ENCODE data around the gene TCERG1L.
A peak's percentile ranks its signal among the peaks of the same experiment; 100 is the strongest.

The TCERG1L gene

DNA sequence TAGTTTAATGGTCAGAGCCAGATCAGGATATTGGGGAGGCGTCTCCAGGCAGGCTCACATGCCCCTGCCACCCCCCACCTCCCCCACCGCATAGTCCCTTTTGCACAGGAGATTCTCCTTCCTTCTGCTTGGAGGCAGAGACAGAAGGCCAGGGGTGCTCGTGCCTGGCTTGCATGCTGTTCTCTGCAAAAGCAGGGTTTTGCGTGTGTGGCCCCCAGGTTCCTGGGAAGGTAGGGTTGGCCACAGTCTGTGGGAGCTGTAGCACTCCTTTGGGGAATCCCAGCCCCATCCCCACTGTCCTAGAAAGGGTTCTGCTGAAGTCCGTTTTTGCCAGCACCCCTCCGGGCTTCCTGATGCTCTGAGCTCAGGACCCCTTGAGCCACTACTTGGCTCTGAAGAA is 1.9 kb upstream of the TCERG1L start:
- no peaks in the 10 kb centered on the region for H3K79me2 ChIP-seq (ENCODE audit: insufficient read depth, low read depth)
- no peaks in the 10 kb centered on the region for H3K36me3 ChIP-seq (ENCODE audit: insufficient read depth)
- no peaks in the 10 kb centered on the region for H3K4me1 ChIP-seq (ENCODE audit: low read depth, poor library complexity, severe bottlenecking)
- no peak overlapping the region for H3K4me2 ChIP-seq
- H3K27me3 ChIP-seq (ENCODE audit: insufficient read depth, low read depth): no peaks in the 10 kb centered on the region
- H3K27ac ChIP-seq: no peak overlapping the region
- no peaks in the 10 kb centered on the region for H4K20me1 ChIP-seq (ENCODE audit: insufficient read depth)
- H2AFZ ChIP-seq (ENCODE audit: low read depth): peak overlapping the region; percentile 24; the same call in 1 of the 2 replicates
- H3K9ac ChIP-seq: no peak overlapping the region
- H3K4me3 ChIP-seq (IDR thresholded peaks at IDR 0.05; ENCODE audit: insufficient read depth, low read depth, low read length): no peak overlapping the region
- TF ChIP-seq, protein P1, sequence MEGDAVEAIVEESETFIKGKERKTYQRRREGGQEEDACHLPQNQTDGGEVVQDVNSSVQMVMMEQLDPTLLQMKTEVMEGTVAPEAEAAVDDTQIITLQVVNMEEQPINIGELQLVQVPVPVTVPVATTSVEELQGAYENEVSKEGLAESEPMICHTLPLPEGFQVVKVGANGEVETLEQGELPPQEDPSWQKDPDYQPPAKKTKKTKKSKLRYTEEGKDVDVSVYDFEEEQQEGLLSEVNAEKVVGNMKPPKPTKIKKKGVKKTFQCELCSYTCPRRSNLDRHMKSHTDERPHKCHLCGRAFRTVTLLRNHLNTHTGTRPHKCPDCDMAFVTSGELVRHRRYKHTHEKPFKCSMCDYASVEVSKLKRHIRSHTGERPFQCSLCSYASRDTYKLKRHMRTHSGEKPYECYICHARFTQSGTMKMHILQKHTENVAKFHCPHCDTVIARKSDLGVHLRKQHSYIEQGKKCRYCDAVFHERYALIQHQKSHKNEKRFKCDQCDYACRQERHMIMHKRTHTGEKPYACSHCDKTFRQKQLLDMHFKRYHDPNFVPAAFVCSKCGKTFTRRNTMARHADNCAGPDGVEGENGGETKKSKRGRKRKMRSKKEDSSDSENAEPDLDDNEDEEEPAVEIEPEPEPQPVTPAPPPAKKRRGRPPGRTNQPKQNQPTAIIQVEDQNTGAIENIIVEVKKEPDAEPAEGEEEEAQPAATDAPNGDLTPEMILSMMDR (conservative IDR thresholded peaks at IDR 0.05; ENCODE audit: low read depth, low read length): no peak

DNA sequence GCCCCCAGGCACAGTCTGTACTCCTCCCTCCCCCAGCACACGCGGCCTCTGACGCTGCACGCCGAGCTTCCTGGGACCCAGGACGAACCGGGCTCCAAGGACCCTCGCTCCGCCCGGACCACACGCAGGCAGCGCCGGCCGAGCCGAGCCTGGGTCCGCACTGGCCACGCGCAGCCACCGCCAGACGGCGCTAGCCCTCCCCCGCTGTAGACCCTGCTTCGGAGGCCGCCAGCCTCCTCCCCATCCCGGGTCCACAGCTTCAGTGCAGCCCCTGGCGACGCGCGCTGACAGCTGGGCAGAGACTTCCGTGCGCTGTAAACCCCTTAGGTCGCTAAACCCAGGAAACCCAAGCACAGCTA is 936 bp upstream of the TCERG1L start:
- no peaks in the 10 kb centered on the region for H3K79me2 ChIP-seq (ENCODE audit: insufficient read depth, low read depth)
- TF ChIP-seq, protein P1 (conservative IDR thresholded peaks at IDR 0.05; ENCODE audit: low read depth, low read length): peak; percentile 54
- no peak overlapping the region for H3K4me3 ChIP-seq (IDR thresholded peaks at IDR 0.05; ENCODE audit: insufficient read depth, low read depth, low read length)
- no peaks in the 10 kb centered on the region for H4K20me1 ChIP-seq (ENCODE audit: insufficient read depth)
- H3K36me3 ChIP-seq (ENCODE audit: insufficient read depth): no peaks in the 10 kb centered on the region
- H3K9ac ChIP-seq: peak overlapping the region; percentile 52; the same call in 1 of the 2 replicates
- H2AFZ ChIP-seq (ENCODE audit: low read depth): peak overlapping the region; percentile 24
- H3K27ac ChIP-seq: peak overlapping the region; percentile 35
- H3K27me3 ChIP-seq (ENCODE audit: insufficient read depth, low read depth): no peaks in the 10 kb centered on the region
- no peaks in the 10 kb centered on the region for H3K4me1 ChIP-seq (ENCODE audit: low read depth, poor library complexity, severe bottlenecking)
- peak overlapping the region; percentile 31 for H3K4me2 ChIP-seq

DNA sequence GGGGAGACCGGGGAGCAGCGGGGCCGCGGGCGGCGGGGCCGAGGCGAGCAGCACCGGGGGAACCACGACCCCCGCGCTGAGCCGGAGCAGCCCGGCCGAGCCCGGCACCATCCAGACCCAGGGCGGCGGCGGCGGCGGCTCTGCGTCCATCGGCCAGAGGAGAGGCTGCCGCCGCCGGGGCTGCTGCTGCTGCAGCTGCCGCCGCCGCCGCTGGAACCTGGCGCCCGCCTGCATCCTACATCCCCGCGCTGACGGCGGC is 190 bp downstream of the TCERG1L start:
- H3K9ac ChIP-seq: no peak overlapping the region

DNA sequence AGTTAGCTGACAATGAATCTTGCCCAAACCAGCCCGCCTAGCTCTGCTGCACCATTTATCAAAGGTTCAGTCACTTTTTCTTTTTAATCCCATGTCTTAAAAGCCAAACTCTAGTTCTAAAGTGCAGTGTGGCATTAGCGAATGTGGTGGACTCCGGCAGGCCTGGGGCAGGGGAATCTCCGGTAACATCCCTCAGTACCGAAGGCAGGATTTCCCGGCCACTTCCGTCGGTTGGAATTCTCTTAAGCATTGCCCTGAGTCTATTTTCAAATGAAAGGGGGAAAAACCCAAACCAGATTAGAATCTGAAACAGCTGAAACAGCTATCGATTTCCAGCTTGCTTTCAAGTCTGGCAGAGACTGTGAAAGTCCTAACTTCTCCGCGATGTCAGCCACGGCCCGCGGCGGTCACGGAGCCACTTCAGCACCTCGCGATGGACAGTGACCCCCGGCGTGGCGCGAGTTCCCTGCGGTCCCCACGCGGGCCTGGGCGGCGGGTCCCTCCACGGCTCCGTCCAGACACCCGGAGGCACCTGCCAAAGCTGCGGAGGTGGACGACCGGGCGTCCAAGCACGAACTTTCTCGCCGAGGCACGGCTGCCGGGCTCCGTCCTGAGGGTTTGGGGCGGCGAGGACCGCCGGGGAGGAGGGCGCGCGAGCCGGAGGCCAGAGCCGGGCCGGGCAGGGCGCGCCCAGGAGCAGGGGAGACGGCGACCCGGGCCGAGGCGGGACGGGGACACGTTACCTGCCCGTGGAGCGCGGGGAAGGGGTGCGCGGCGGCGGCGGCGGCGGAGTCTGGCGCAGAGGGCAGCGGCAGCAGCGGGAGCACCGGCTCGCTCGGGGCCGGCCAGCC is 745 bp downstream of the TCERG1L start:
- Histone ChIP-seq H3K27ac (no peak overlapping the region), H3K4me1 (ENCODE audit: low read depth, poor library complexity, severe bottlenecking) (no peaks in the 10 kb centered on the region), H3K4me3 (IDR thresholded peaks at IDR 0.05; ENCODE audit: insufficient read depth, low read depth, low read length) (no peak overlapping the region), H3K79me2 (ENCODE audit: insufficient read depth, low read depth) (no peaks in the 10 kb centered on the region), H3K9ac (no peak overlapping the region), H3K36me3 (ENCODE audit: insufficient read depth) (no peaks in the 10 kb centered on the region), H3K4me2 (peak overlapping the region; percentile 28; the same call in 1 of the 2 replicates), H3K27me3 (ENCODE audit: insufficient read depth, low read depth) (no peaks in the 10 kb centered on the region), H4K20me1 (ENCODE audit: insufficient read depth) (no peaks in the 10 kb centered on the region), H2AFZ (ENCODE audit: low read depth) (no peak overlapping the region)
- TF ChIP-seq, protein P1 (conservative IDR thresholded peaks at IDR 0.05; ENCODE audit: low read depth, low read length): no peak

More for the DNA sequence above, 190 bp downstream of the TCERG1L start:
- no peaks in the 10 kb centered on the region for H3K27me3 ChIP-seq (ENCODE audit: insufficient read depth, low read depth)
- H3K4me2 ChIP-seq: no peak overlapping the region
- TF ChIP-seq, protein P1 (conservative IDR thresholded peaks at IDR 0.05; ENCODE audit: low read depth, low read length): no peak
- no peaks in the 10 kb centered on the region for H3K4me1 ChIP-seq (ENCODE audit: low read depth, poor library complexity, severe bottlenecking)
- no peaks in the 10 kb centered on the region for H3K36me3 ChIP-seq (ENCODE audit: insufficient read depth)
- H2AFZ ChIP-seq (ENCODE audit: low read depth): no peak overlapping the region
- H3K79me2 ChIP-seq (ENCODE audit: insufficient read depth, low read depth): no peaks in the 10 kb centered on the region
- no peaks in the 10 kb centered on the region for H4K20me1 ChIP-seq (ENCODE audit: insufficient read depth)
- H3K4me3 ChIP-seq (IDR thresholded peaks at IDR 0.05; ENCODE audit: insufficient read depth, low read depth, low read length): no peak overlapping the region
- H3K27ac ChIP-seq: no peak overlapping the region

Data from KMS-11 (cell line).